Astrocyte of the spinal cord (primary cell): ENCODE data around the gene TUBB1.

Source experiments
- DNase-seq: peaks from one replicate; pipeline ENCODE4 v3.0.0; 2011; ENCODE audit warnings: low read depth, low spot score
- H3K4me3 ChIP-seq: 2 replicates; pipeline ENCODE4 v1.5.1; 2011; ENCODE audit warnings: low read depth, mild to moderate bottlenecking, low read length, moderate library complexity
- CTCF ChIP-seq: IDR thresholded peaks from 2 replicates; pipeline ENCODE4 v1.5.1; 2012; ENCODE audit warnings: low read depth, mild to moderate bottlenecking, low read length, inconsistent platforms
- in situ Hi-C: cut with HindIII; loops from 2 replicates; pipeline ENCODE4 v1.10.0; 2017; ENCODE audit warnings: low sequenced_read_pairs

The TUBB1 gene

GRCh38 chr20:59074456-59074855 lies 55.2 kb downstream of the TUBB1 start:
- in situ Hi-C loops: no loop called here
- TF ChIP-seq CTCF: no peak
- no peak for DNase-seq

GRCh38 chr20:59075934-59076508 lies 56.8 kb downstream of the TUBB1 start:
- no peak overlapping the region for H3K4me3 ChIP-seq
- TF ChIP-seq CTCF: no peak
- no peak for DNase-seq
- in situ Hi-C loops: no loop called here

More at GRCh38 chr20:59074456-59074855, 55.2 kb downstream of the TUBB1 start:
- H3K4me3 ChIP-seq: no peak overlapping the region
